K562 (cell line): ENCODE results near the gene FBXO28. TPM values are rescaled to one million over a fixed set of nuclear protein-coding genes. Genes with fewer than 3 reads are reported as not detected.

Experiments used
- ADNP ChIP-seq: fragments of 200-800 bp; sonication (Bioruptor generic); IDR thresholded peaks from 2 replicates; pipeline ENCODE4 v1.6.1; 2016; ENCODE audit warnings: missing genetic modification characterization, missing compliant biosample characterization
- ARNT ChIP-seq, 2 experiments: fragments of 450-650 bp; IDR thresholded peaks; 2 replicates each; pipeline ENCODE4 v1.6.1; 2016; ENCODE audit warnings: mild to moderate bottlenecking in 1 of 2
- ATF7 ChIP-seq: fragments of 450-650 bp; IDR thresholded peaks from 2 replicates; pipeline ENCODE4 v1.7.1; 2014; ENCODE audit warnings: mild to moderate bottlenecking, moderate library complexity
- BCLAF1 ChIP-seq, 2 experiments: fragments of 450-650 bp in 1 of 2; IDR thresholded peaks; 2 replicates each; pipeline ENCODE4 v1.6.1; 2011 to 2017; ENCODE audit warnings: low read depth in 2 of 2, antibody characterized with exemption in 1 of 2, borderline replicate concordance in 1 of 2, low read length in 1 of 2, mild to moderate bottlenecking in 1 of 2, mixed read lengths in 1 of 2; ENCODE audit not compliant: control insufficient read depth in 1 of 2
- CHD1 ChIP-seq: fragments of 200-600 bp; sonication (generic); IDR thresholded peaks from one replicate; pipeline ENCODE4 v1.6.1; 2012; ENCODE audit warnings: mild to moderate bottlenecking, moderate library complexity, low read length, inconsistent platforms
- ESRRA ChIP-seq: fragments of 450-650 bp; IDR thresholded peaks from 2 replicates; pipeline ENCODE4 v1.6.1; 2014; ENCODE audit warnings: low read depth, mild to moderate bottlenecking, moderate library complexity, borderline replicate concordance
- KDM1A ChIP-seq, 2 experiments: fragments of 450-650 bp; IDR thresholded peaks; 2 replicates each; pipeline ENCODE4 v1.6.1; 2016; ENCODE audit warnings: mild to moderate bottlenecking in 2 of 2
- TRIM24 ChIP-seq, 2 experiments: fragments of 450-650 bp; IDR thresholded peaks; 2 replicates each; pipeline ENCODE4 v1.6.1; 2016
- TRIM28 ChIP-seq: fragments of 450-650 bp; IDR thresholded peaks from 2 replicates; pipeline ENCODE4 v1.6.1; 2017
- ZEB2 ChIP-seq: fragments of 450-650 bp; IDR thresholded peaks from 2 replicates; pipeline ENCODE4 v1.6.1; 2016
- ZNF584 ChIP-seq: fragments of 200-800 bp; sonication (Bioruptor generic); IDR thresholded peaks from 2 replicates; pipeline ENCODE4 v1.6.1; 2016; ENCODE audit warnings: low read depth, mild to moderate bottlenecking, missing genetic modification characterization, missing compliant biosample characterization
- ZNF639 ChIP-seq, 2 experiments: fragments of 200-800 bp in 1 of 2; sonication (Bioruptor generic) in 1 of 2; sonication (generic) in 1 of 2; formaldehyde crosslinking in 1 of 2; IDR thresholded peaks in 1 of 2; conservative IDR thresholded peaks in 1 of 2; 2 replicates each; pipeline versions ENCODE4 v1.5.0 to v1.6.1; 2016 to 2020; ENCODE audit warnings: missing compliant biosample characterization in 1 of 2, missing genetic modification characterization in 1 of 2, missing genetic modification reagents in 1 of 2
- ZNF780A ChIP-seq: fragments of 250-450 bp; sonication (Bioruptor Pico); IDR thresholded peaks from 2 replicates; pipeline ENCODE4 v1.5.0; 2021; ENCODE audit warnings: mild to moderate bottlenecking
- polyA plus RNA-seq, 8 experiments: library from polyadenylated mRNA; depleted of rRNA in 4 of 8; stranded (reverse) in 5 of 8; unstranded in 3 of 8; fragments of >200 nt; fragmentation: Nextera tagmentation in 2 of 8; fragmentation: Illumina TruSeq in 1 of 8; extraction: Ambion mirVana in 2 of 8; extraction: Trizol in 1 of 8; gene quantifications; 2 replicates each; pipeline versions ENCODE4 v1.2.1 to v1.2.3, GENCODE V29; 2011 to 2014; ENCODE audit warnings: inconsistent platforms in 1 of 8, missing spikeins in 1 of 8
- total RNA-seq, 7 experiments: library from RNA; depleted of rRNA in 6 of 7; stranded (reverse); fragments of >200 nt in 6 of 7; fragmentation: Illumina TruSeq in 2 of 7; extraction: Trizol in 2 of 7; gene quantifications; 2 replicates each; pipeline versions ENCODE4 v1.2.1 to v1.2.3, GENCODE V29; 2011 to 2021; ENCODE audit warnings: low replicate concordance in 1 of 7
- TF ChIP-seq, protein P1 (sequence below): fragments of 450-650 bp; IDR thresholded peaks from one replicate; pipeline ENCODE4 v1.6.1; 2018; ENCODE audit warnings: mild to moderate bottlenecking, moderate library complexity; ENCODE audit not compliant: partially characterized antibody

Gene FBXO28
- total and polyA plus RNA-seq, 9 of the 15 experiments (the other 6 are each of a cell fraction or from before 2014, with no cell fraction given) = 4.1 to 34.8 (median 25.3) TPM

- TF ChIP-seq CHD1 = no peak
- peak; percentile 27; the same call in 1 of the 2 replicates for TF ChIP-seq ATF7
- no peak for TF ChIP-seq ESRRA
- TF ChIP-seq, protein P1, sequence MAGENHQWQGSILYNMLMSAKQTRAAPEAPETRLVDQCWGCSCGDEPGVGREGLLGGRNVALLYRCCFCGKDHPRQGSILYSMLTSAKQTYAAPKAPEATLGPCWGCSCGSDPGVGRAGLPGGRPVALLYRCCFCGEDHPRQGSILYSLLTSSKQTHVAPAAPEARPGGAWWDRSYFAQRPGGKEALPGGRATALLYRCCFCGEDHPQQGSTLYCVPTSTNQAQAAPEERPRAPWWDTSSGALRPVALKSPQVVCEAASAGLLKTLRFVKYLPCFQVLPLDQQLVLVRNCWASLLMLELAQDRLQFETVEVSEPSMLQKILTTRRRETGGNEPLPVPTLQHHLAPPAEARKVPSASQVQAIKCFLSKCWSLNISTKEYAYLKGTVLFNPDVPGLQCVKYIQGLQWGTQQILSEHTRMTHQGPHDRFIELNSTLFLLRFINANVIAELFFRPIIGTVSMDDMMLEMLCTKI = no peak
- TF ChIP-seq ADNP (tag) = no peak
- TF ChIP-seq ZNF584 (CRISPR knock-in tag) = no peak
- TF ChIP-seq KDM1A (IDR thresholded peaks at IDR 0.05) = no peak
- TF ChIP-seq TRIM24 (IDR thresholded peaks at IDR 0.05) = peak; percentile 92 to 94
- TF ChIP-seq ZEB2 = 0 out of 2 replicates have a peak, but pooled peaks have one; percentile 35
- peak; percentile 98 for TF ChIP-seq TRIM28
- TF ChIP-seq ZNF780A (CRISPR knock-in tag) = no peak
- peak; percentile 44 to 57; a peak in 2 of 4 replicates for TF ChIP-seq ARNT (IDR thresholded peaks at IDR 0.05)
- TF ChIP-seq BCLAF1 (IDR thresholded peaks at IDR 0.05; ENCODE audit: borderline replicate concordance in 1 of 2, control insufficient read depth in 1 of 2, low read depth in 2 of 2, low read length in 1 of 2) = 0 out of 4 replicates have a peak, but pooled peaks of 1 of the 2 experiments have one; percentile 69
- no peak for TF ChIP-seq ZNF639 (CRISPR knock-in tag; conservative IDR thresholded peaks at IDR 0.05 in 1 of 2, IDR thresholded peaks at IDR 0.05 in 1 of 2)
- TF ChIP-seq, all 486 proteins: peak for 36
Observed at GRCh38 chr1:224170748-224171478, 57.0 kb downstream of the FBXO28 start (continued).
